Raji (cell line): ENCODE results near the gene TRMT11.

Source experiments
- POLR2A ChIP-seq: IDR thresholded peaks from 2 replicates; pipeline ENCODE4 v1.6.1; 2011; ENCODE audit warnings: low read depth, low read length, control low read depth; ENCODE audit not compliant: insufficient read depth

The TRMT11 gene

GRCh38 chr6:126071000-126071647 is 84.8 kb downstream of the TRMT11 start:
- TF ChIP-seq POLR2A, result no peak

GRCh38 chr6:126072172-126072571 is 85.8 kb downstream of the TRMT11 start:
- no peak for TF ChIP-seq POLR2A

DNA sequence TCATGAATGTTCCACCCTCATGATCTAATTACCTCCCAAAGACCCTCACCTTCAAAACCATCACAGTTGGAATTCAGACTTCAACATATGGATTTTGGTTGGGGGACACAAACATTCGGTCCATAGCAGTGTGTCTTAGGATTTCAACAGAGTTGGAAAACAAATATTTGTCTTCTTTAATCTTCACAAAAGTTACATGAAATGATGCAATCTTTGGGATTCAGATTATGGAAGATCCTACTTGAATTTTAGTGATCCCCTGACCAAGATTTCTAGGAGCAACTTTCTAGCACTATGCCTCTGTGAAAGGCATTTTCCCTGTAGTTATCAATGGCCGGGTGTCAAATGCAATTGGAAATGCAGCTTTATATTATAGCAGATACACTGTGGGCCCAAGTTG is 86.5 kb downstream of the TRMT11 start:
- TF ChIP-seq POLR2A, result no peak

DNA sequence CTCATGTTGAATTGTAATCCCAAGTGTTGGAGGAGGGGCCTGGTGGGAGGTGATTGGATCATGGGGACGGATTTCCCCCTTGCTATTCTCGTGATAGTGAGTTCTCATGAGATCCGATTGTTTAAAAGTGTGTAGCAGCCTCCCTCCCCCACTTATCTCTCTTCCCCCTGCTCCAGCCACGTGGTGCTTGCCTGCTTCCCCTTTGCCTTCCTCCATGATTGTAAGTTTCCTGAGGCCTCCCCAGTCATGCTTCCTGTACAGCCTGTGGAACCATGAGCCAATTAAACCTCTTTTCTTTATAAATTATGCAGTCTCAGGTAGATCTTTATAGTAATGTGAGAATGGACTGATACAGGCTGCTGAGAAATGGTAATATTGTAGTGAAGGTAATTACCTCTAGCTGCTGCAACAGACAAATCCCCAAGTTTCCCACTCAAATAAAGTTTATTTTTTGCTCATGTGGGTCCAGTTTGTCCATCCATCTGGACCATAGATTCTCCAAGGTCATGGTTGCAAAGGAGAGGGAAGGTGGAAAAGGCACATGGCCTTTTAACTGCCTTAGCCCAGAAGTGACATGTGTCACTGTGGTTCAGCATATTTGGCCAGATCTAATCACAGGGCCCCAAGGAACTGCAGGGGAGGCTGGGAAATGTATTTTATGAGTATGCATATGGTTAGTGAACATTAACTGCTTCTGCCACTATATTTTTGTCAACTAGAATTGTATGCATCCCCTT is 89.2 kb downstream of the TRMT11 start:
- no peak for TF ChIP-seq POLR2A

DNA sequence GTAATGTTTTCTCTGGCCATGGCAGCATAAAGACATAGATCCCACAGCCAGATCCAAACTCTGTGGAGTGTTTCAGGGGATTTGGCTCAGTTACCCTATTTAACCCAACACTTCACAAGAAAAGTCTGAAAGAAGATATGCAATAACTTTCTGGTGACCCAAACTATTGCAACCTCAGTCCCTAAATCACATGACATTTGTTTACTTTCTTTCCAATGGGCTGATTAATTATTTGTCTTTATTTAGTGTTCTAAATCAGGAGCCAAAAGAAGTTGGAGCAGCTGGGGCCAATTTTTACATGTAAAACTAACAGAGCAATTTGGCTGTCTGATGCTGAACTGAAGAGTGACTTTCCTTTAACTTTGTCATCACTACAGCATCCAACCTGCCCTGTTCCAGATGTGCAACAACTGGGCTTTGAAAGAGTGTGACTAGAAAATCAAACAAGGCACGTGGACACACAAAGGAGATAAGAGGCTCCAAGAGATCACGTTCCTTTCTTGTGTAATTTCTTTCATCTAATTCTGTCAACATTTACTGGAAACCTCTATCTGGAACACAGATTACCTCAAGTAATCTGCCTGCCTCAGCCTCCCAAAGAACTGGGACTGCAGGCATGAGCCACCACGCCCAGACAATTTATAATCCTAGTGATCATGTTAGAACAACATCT is 90.8 kb downstream of the TRMT11 start:
- TF ChIP-seq POLR2A, result no peak

GRCh38 chr6:126077810-126078776 is 91.8 kb downstream of the TRMT11 start:
- no peak for TF ChIP-seq POLR2A

DNA sequence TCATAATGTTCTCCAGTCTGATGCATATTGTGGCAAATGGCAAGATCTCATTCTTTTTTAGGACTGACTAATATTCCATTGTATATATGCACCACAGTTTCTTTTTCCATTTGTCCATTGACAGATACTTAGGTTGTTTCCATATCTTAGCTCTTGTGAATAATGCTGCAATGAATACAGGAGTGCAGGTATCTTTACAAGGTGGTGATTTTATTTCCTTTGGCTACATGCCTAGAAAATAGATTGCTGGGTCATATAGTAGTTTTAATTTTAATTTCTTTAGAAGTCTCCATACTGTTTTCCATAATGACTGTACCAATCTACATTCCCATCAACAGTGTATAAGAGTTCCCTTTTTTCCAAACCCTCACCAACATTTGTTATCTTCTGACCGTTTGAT is 97.5 kb downstream of the TRMT11 start:
- no peak for TF ChIP-seq POLR2A

GRCh38 chr6:126086560-126086959 is 100.2 kb downstream of the TRMT11 start:
- no peak for TF ChIP-seq POLR2A
